DOHH2 (cell line): ENCODE data around the gene BCAR3.

Experiments used
- H3F3A ChIP-seq: fragments of 200-600 bp; sonication (generic), shearing (Covaris generic); 2 replicates; pipeline ENCODE4 v1.6.0; 2016; ENCODE audit warnings: antibody characterized with exemption, mild to moderate bottlenecking; ENCODE audit not compliant: control insufficient read depth, insufficient read depth
- H3K27ac ChIP-seq: fragments of 200-600 bp; sonication (generic); 2 replicates; pipeline ENCODE4 v1.5.1; 2014; ENCODE audit warnings: low read depth, mild to moderate bottlenecking, low read length, moderate library complexity
- H3K27me3 ChIP-seq: fragments of 200-600 bp; sonication (generic); 2 replicates; pipeline ENCODE4 v1.6.1; 2014; ENCODE audit warnings: mild to moderate bottlenecking, low read length, mixed read lengths; ENCODE audit not compliant: control insufficient read depth
- H3K36me3 ChIP-seq: fragments of 200-600 bp; sonication (generic); 2 replicates; pipeline ENCODE4 v1.6.1; 2014; ENCODE audit warnings: mild to moderate bottlenecking, low read length, moderate library complexity, mixed read lengths; ENCODE audit not compliant: control insufficient read depth
- H3K4me1 ChIP-seq: fragments of 200-600 bp; sonication (generic); 2 replicates; pipeline ENCODE4 v1.6.1; 2014; ENCODE audit warnings: mild to moderate bottlenecking, low read length, mixed read lengths; ENCODE audit not compliant: control insufficient read depth
- H3K4me2 ChIP-seq: fragments of 200-600 bp; sonication (generic); 2 replicates; pipeline ENCODE4 v1.6.0; 2014; ENCODE audit warnings: mild to moderate bottlenecking, low read length, moderate library complexity
- H3K4me3 ChIP-seq: fragments of 200-600 bp; sonication (generic); 2 replicates; pipeline ENCODE4 v1.5.1; 2014; ENCODE audit warnings: mild to moderate bottlenecking, low read length, mixed read lengths
- H3K79me2 ChIP-seq: fragments of 200-600 bp; sonication (generic); 2 replicates; pipeline ENCODE4 v1.6.1; 2014; ENCODE audit warnings: mild to moderate bottlenecking, low read length, mixed read lengths; ENCODE audit not compliant: control insufficient read depth
- H3K9me2 ChIP-seq: fragments of 200-600 bp; sonication (generic); replicated peaks from 2 replicates; pipeline ENCODE4 v1.6.1; 2014; ENCODE audit warnings: mild to moderate bottlenecking, low read length, mixed read lengths; ENCODE audit not compliant: control insufficient read depth
- H3K9me3 ChIP-seq: fragments of 200-600 bp; sonication (generic); 2 replicates; pipeline ENCODE4 v1.6.1; 2014; ENCODE audit warnings: antibody characterized with exemption, low read length, mixed read lengths; ENCODE audit not compliant: control insufficient read depth, insufficient read depth
- H4K20me1 ChIP-seq: fragments of 200-600 bp; sonication (generic); 2 replicates; pipeline ENCODE4 v1.6.0; 2014; ENCODE audit warnings: low read depth, mild to moderate bottlenecking, antibody characterized with exemption, low read length, moderate library complexity; ENCODE audit not compliant: control insufficient read depth, insufficient read depth
- CTCF ChIP-seq: fragments of 200-600 bp; sonication (generic); IDR thresholded peaks from one replicate; pipeline ENCODE4 v1.5.1; 2014; ENCODE audit warnings: antibody characterized with exemption, mild to moderate bottlenecking, low read depth, low read length; ENCODE audit not compliant: poor library complexity, severe bottlenecking
- EZH2phosphoT487 ChIP-seq: fragments of 200-600 bp; sonication (generic); IDR thresholded peaks from 2 replicates; pipeline ENCODE4 v1.6.1; 2017; ENCODE audit warnings: borderline replicate concordance, mild to moderate bottlenecking, antibody characterized with exemption, low read length, moderate library complexity, mixed read lengths

BCAR3 gene

DNA sequence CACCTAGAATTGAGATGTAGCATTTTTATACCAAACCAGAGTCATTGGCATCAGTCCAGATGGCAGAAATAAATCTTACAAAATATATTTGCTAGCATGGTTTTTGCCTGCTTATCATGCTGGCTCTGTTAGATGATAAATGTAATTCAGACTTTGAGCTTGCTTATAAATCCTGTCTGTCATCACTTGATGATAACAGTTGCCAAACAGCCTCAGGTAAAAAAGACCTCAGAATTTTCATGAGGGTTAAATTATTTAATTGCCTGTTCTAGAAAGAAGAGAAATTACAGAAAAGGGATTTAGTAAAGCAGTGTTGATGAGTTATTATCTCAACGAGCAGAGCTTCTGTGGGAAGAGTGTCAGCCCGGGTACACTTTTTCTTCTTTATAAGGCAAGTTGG lies 150.4 kb downstream of the BCAR3 start:
- no peak overlapping the region for H3K27ac ChIP-seq
- H3K79me2 ChIP-seq: no peaks in the 10 kb centered on the region
- H3K4me2 ChIP-seq: no peak overlapping the region
- no peaks in the 10 kb centered on the region for H4K20me1 ChIP-seq
- no peak overlapping the region for H3K4me3 ChIP-seq
- no peaks in the 10 kb centered on the region; the same call in 1 of the 2 replicates for H3K9me2 ChIP-seq
- no peaks in the 10 kb centered on the region for H3F3A ChIP-seq
- H3K36me3 ChIP-seq: no peaks in the 10 kb centered on the region
- no peaks in the 10 kb centered on the region for H3K9me3 ChIP-seq
- H3K27me3 ChIP-seq: no peaks in the 10 kb centered on the region
- peaks cover 10% of the 10 kb centered on the region for H3K4me1 ChIP-seq
- no peak for TF ChIP-seq CTCF
- TF ChIP-seq EZH2phosphoT487: no peak

DNA sequence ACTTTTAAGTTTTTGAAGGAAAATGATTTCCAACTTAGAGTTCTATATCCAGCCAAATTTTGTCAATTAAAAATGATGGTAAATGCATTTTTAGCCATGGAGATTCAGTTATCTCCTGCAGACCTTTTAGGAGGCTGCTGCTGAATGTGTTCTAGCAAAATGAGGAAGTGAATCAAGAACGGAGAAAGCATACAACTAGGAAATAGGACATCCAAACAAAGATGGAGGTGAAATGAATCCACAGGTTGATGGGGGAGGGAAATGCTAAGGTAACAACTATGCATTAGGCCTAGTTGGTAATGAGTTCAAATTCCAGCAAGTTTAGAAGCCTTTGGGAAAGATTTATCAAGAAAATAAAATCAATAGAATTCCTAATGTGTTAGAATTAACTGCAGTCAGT lies 153.2 kb downstream of the BCAR3 start:
- no peaks in the 10 kb centered on the region for H3K79me2 ChIP-seq
- H3F3A ChIP-seq: no peaks in the 10 kb centered on the region

GRCh38 chr1:93526431-93526830 lies 155.2 kb downstream of the BCAR3 start:
- Histone ChIP-seq H4K20me1 (no peaks in the 10 kb centered on the region), H3F3A (no peaks in the 10 kb centered on the region), H3K9me3 (no peaks in the 10 kb centered on the region), H3K27ac (no peak overlapping the region), H3K9me2 (no peaks in the 10 kb centered on the region), H3K4me1 (peaks cover 10% of the 10 kb centered on the region), H3K4me3 (no peak overlapping the region), H3K4me2 (no peak overlapping the region), H3K36me3 (no peaks in the 10 kb centered on the region), H3K27me3 (no peaks in the 10 kb centered on the region), H3K79me2 (no peaks in the 10 kb centered on the region)
- TF ChIP-seq EZH2phosphoT487 (no peak), CTCF (no peak)

More for the DNA sequence above, 153.2 kb downstream of the BCAR3 start:
- Histone ChIP-seq H3K27me3 (no peaks in the 10 kb centered on the region), H3K36me3 (no peaks in the 10 kb centered on the region), H3K9me3 (no peaks in the 10 kb centered on the region), H3K4me3 (peak overlapping the region; percentile 4; the same call in 1 of the 2 replicates), H4K20me1 (no peaks in the 10 kb centered on the region), H3K27ac (no peak overlapping the region), H3K4me2 (peak overlapping the region; percentile 22), H3K9me2 (no peaks in the 10 kb centered on the region), H3K4me1 (peaks cover 10% of the 10 kb centered on the region)
- TF ChIP-seq EZH2phosphoT487 (no peak), CTCF (no peak)
